IMR-90 (cell line): Measurements from ENCODE around the gene MICAL3. TPM values are rescaled to one million over a fixed set of nuclear protein-coding genes. Genes with fewer than 3 reads are reported as not detected.

Experiments
- ATAC-seq: fragments of 200-7000 bp; cut with Tn5 transposase; 2 replicates; pipeline ENCODE4 v1.9.1; 2020; ENCODE audit warnings: low read depth, mild to moderate bottlenecking, moderate library complexity
- BruUV-seq: library from RNA; stranded (reverse); fragments of 400-500 nt; replicated peaks from 2 replicates; lab custom pipeline; 2021; lab: Mats Ljungman, UMichigan
- CTCF ChIA-PET: fragments of 300-600 bp; formaldehyde crosslinking; extraction: SDS; loops from one replicate; lab custom pipeline; 2021; ENCODE audit warnings: antibody characterized with exemption; lab: Yijun Ruan, JAX
- POLR2A ChIA-PET: fragments of 300-600 bp; sonication (Branson Sonifier 250); formaldehyde crosslinking; loops from one replicate; lab custom pipeline; 2022; ENCODE audit warnings: antibody characterized with exemption; ENCODE audit not compliant: unreplicated experiment; lab: Charles Lee
- DNase-seq: peaks from one replicate; pipeline ENCODE4 v3.0.0; 2013
- H2AFZ ChIP-seq: replicated peaks from 2 replicates; pipeline ENCODE3; 2013; ENCODE audit warnings: low read length, mild to moderate bottlenecking; ENCODE audit not compliant: poor library complexity
- H2AK5ac ChIP-seq: 2 replicates; pipeline ENCODE4 v1.6.1; 2013; ENCODE audit warnings: low read depth, low read length, inconsistent platforms
- H2AK9ac ChIP-seq: replicated peaks from 2 replicates; pipeline ENCODE3; 2013; ENCODE audit warnings: mild to moderate bottlenecking, low read depth, low read length, moderate library complexity; ENCODE audit not compliant: poor library complexity
- H2BK120ac ChIP-seq: 2 replicates; pipeline ENCODE4 v1.6.1; 2013; ENCODE audit warnings: low read depth, low read length, inconsistent platforms
- H2BK15ac ChIP-seq: 3 replicates; pipeline ENCODE4 v1.6.1; 2013; ENCODE audit warnings: low read depth, low read length, inconsistent platforms
- H2BK20ac ChIP-seq: 2 replicates; pipeline ENCODE4 v1.6.1; 2013; ENCODE audit warnings: low read depth, mild to moderate bottlenecking, inconsistent platforms, low read length, moderate library complexity
- H2BK5ac ChIP-seq: 2 replicates; pipeline ENCODE4 v1.6.1; 2013; ENCODE audit warnings: mild to moderate bottlenecking, low read depth, low read length, inconsistent platforms; ENCODE audit not compliant: poor library complexity, severe bottlenecking
- H3K14ac ChIP-seq: replicated peaks from 2 replicates; pipeline ENCODE4 v1.6.1; 2013; ENCODE audit warnings: low read depth, low read length, inconsistent platforms
- H3K18ac ChIP-seq: 2 replicates; pipeline ENCODE4 v1.6.1; 2013; ENCODE audit warnings: low read depth, low read length, control low read depth
- H3K23ac ChIP-seq: 2 replicates; pipeline ENCODE4 v1.6.1; 2013; ENCODE audit warnings: low read depth, low read length, inconsistent platforms
- H3K27ac ChIP-seq: 2 replicates; pipeline ENCODE4 v1.5.1; 2013; ENCODE audit warnings: mild to moderate bottlenecking, control low read depth, low read length; ENCODE audit not compliant: insufficient read depth
- H3K27me3 ChIP-seq: 2 replicates; pipeline ENCODE4 v1.6.1; 2013; ENCODE audit warnings: low read length; ENCODE audit not compliant: control insufficient read depth, insufficient read depth
- H3K36me3 ChIP-seq: 2 replicates; pipeline ENCODE4 v1.6.1; 2013; ENCODE audit warnings: low read length, mixed read lengths; ENCODE audit not compliant: control insufficient read depth, insufficient read depth
- H3K4ac ChIP-seq: 2 replicates; pipeline ENCODE4 v1.6.1; 2013; ENCODE audit warnings: low read depth, low read length, inconsistent platforms
- H3K4me1 ChIP-seq: 2 replicates; pipeline ENCODE4 v1.6.1; 2013; ENCODE audit warnings: low read length, mixed read lengths; ENCODE audit not compliant: control insufficient read depth, insufficient read depth
- H3K4me2 ChIP-seq: 2 replicates; pipeline ENCODE4 v1.6.1; 2013; ENCODE audit warnings: low read depth, mild to moderate bottlenecking, control low read depth, low read length, moderate library complexity
- H3K4me3 ChIP-seq: 2 replicates; pipeline ENCODE4 v1.5.1; 2013; ENCODE audit warnings: low read depth, mild to moderate bottlenecking, control low read depth, low read length, moderate library complexity; ENCODE audit not compliant: insufficient read depth
- H3K56ac ChIP-seq: 2 replicates; pipeline ENCODE4 v1.6.1; 2013; ENCODE audit warnings: low read length, inconsistent platforms; ENCODE audit not compliant: insufficient read depth; ENCODE audit errors: extremely low read depth
- H3K79me1 ChIP-seq, 2 experiments: 2 replicates each; pipeline ENCODE4 v1.6.1; 2013; ENCODE audit warnings: low read length in 2 of 2, inconsistent platforms in 1 of 2, low read depth in 1 of 2
- H3K9ac ChIP-seq: 2 replicates; pipeline ENCODE4 v1.6.1; 2013; ENCODE audit warnings: low read depth, low read length, control low read depth
- H3K9me1 ChIP-seq: 2 replicates; pipeline ENCODE4 v1.6.1; 2013; ENCODE audit warnings: low read length, inconsistent platforms; ENCODE audit not compliant: insufficient read depth
- H3K9me3 ChIP-seq: 2 replicates; pipeline ENCODE4 v1.6.1; 2013; ENCODE audit warnings: low read length; ENCODE audit not compliant: control insufficient read depth, insufficient read depth
- H4K20me1 ChIP-seq: 2 replicates; pipeline ENCODE4 v1.6.1; 2013; ENCODE audit warnings: low read length, inconsistent platforms; ENCODE audit not compliant: insufficient read depth
- H4K5ac ChIP-seq: 2 replicates; pipeline ENCODE4 v1.6.1; 2013; ENCODE audit warnings: mild to moderate bottlenecking, low read depth, low read length, control low read depth
- H4K8ac ChIP-seq, 2 experiments: 2 replicates each; pipeline ENCODE4 v1.6.1; 2013; ENCODE audit warnings: low read depth in 2 of 2, low read length in 2 of 2, control low read depth in 1 of 2, inconsistent platforms in 1 of 2
- H4K91ac ChIP-seq: 2 replicates; pipeline ENCODE4 v1.6.1; 2013; ENCODE audit warnings: low read depth, low read length, inconsistent platforms; ENCODE audit not compliant: insufficient read depth
- BHLHE40 ChIP-seq: fragments of 150-350 bp; IDR thresholded peaks from 2 replicates; pipeline ENCODE4 v1.6.1; 2016; ENCODE audit warnings: mild to moderate bottlenecking, low read depth, low read length
- CEBPB ChIP-seq: IDR thresholded peaks from 2 replicates; pipeline ENCODE4 v1.6.1; 2012; ENCODE audit warnings: low read depth, low read length, improper control_type of control experiment
- CHD1 ChIP-seq: IDR thresholded peaks from 2 replicates; pipeline ENCODE4 v1.6.1; 2012; ENCODE audit warnings: low read depth, low read length, improper control_type of control experiment
- ELK1 ChIP-seq: fragments of 150-350 bp; IDR thresholded peaks from 2 replicates; pipeline ENCODE4 v1.6.1; 2016; ENCODE audit warnings: low read depth, mild to moderate bottlenecking, low read length, moderate library complexity, borderline replicate concordance
- FOS ChIP-seq: fragments of 150-350 bp; IDR thresholded peaks from 2 replicates; pipeline ENCODE4 v1.6.1; 2016; ENCODE audit warnings: low read depth, low read length
- MAFK ChIP-seq: IDR thresholded peaks from 2 replicates; pipeline ENCODE4 v1.6.1; 2012; ENCODE audit warnings: low read depth, low read length, improper control_type of control experiment
- MAZ ChIP-seq: IDR thresholded peaks from 2 replicates; pipeline ENCODE4 v1.6.1; 2012; ENCODE audit warnings: low read depth, mild to moderate bottlenecking, low read length, improper control_type of control experiment, moderate library complexity, borderline replicate concordance
- MXI1 ChIP-seq: IDR thresholded peaks from 2 replicates; pipeline ENCODE4 v1.6.1; 2012; ENCODE audit warnings: low read depth, mild to moderate bottlenecking, low read length, moderate library complexity, borderline replicate concordance
- NFE2L2 ChIP-seq: fragments of 150-350 bp; IDR thresholded peaks from 2 replicates; pipeline ENCODE4 v1.6.1; 2016; ENCODE audit warnings: low read depth, mild to moderate bottlenecking, low read length
- POLR2A ChIP-seq: IDR thresholded peaks from 2 replicates; pipeline ENCODE4 v1.6.1; 2012; ENCODE audit warnings: mild to moderate bottlenecking, low read depth, low read length
- RCOR1 ChIP-seq: IDR thresholded peaks from 2 replicates; pipeline ENCODE4 v1.6.1; 2012; ENCODE audit warnings: mild to moderate bottlenecking, low read length, improper control_type of control experiment; ENCODE audit not compliant: insufficient replicate concordance
- RFX5 ChIP-seq: IDR thresholded peaks from 2 replicates; pipeline ENCODE4 v1.8.0; 2012; ENCODE audit warnings: low read depth, mild to moderate bottlenecking, low read length, moderate library complexity
- SMC3 ChIP-seq: fragments of 150-350 bp; IDR thresholded peaks from 2 replicates; pipeline ENCODE4 v1.6.1; 2016; ENCODE audit warnings: low read depth, mild to moderate bottlenecking, antibody characterized with exemption, low read length, moderate library complexity
- USF2 ChIP-seq: fragments of 150-350 bp; IDR thresholded peaks from 2 replicates; pipeline ENCODE4 v1.6.1; 2017; ENCODE audit warnings: mild to moderate bottlenecking, antibody characterized with exemption, low read length, low read depth
- WGBS, 2 experiments: methylation state at CpG; one replicate each; pipeline versions ENCODE4 v1.1.5 to v1.1.7; 2013; ENCODE audit warnings: missing lambda C conversion rate in 2 of 2; ENCODE audit not compliant: insufficient read length in 1 of 2; ENCODE audit errors: extremely low coverage in 2 of 2; 5-methylcytosine and 5-hydroxymethylcytosine counted together
- dilution Hi-C: fragments of 300-500 bp; cut with HindIII; formaldehyde crosslinking; loops from one replicate; pipeline ENCODE4 v1.14.3; 2018; ENCODE audit warnings: low sequenced_read_pairs; ENCODE audit not compliant: unreplicated experiment
- in situ Hi-C: fragments of 300-500 bp; cut with MboI; formaldehyde crosslinking; loops from 3 replicates; pipeline ENCODE4 v1.14.3; 2019; ENCODE audit warnings: low sequenced_read_pairs, inconsistent platforms, mixed read lengths
- intact Hi-C: fragments of 100-400 bp; cut with micrococcal nuclease; formaldehyde crosslinking; loops from 2 replicates; pipeline ENCODE4 v1.10.0; 2022
- polyA plus RNA-seq, 3 experiments: library from polyadenylated mRNA; depleted of rRNA; stranded (reverse); fragments of >200 nt; gene quantifications; 2 replicates each; pipeline ENCODE4 v1.2.3, GENCODE V29; 2012; ENCODE audit warnings: low replicate concordance in 1 of 3
- total RNA-seq: library from RNA; depleted of rRNA; stranded (reverse); fragments of >200 nt; gene quantifications from 2 replicates; pipeline ENCODE4 v1.2.3, GENCODE V29; 2012

Gene MICAL3
- total and polyA plus RNA-seq, 2 of the 4 experiments (the other 2 are of a cell fraction) = 17.6 to 26.8 TPM

- Histone ChIP-seq H3K4me1 (no peaks in the 10 kb centered on the region), H3K9me1 (peaks cover 5% of the 10 kb centered on the region; the same call in 1 of the 2 replicates), H4K8ac (no peak overlapping the region), H2AFZ (no peak overlapping the region), H4K91ac (no peak overlapping the region), H3K27ac (no peak overlapping the region), H3K56ac (no peak overlapping the region), H3K27me3 (no peaks in the 10 kb centered on the region), H3K18ac (no peak overlapping the region), H3K4ac (no peak overlapping the region), H2AK9ac (no peak overlapping the region), H2AK5ac (no peak overlapping the region), H3K4me3 (no peak overlapping the region), H3K9me3 (no peaks in the 10 kb centered on the region), H3K9ac (no peak overlapping the region), H3K14ac (no peak overlapping the region), H3K23ac (no peak overlapping the region), H4K5ac (no peak overlapping the region), H2BK5ac (no peak overlapping the region), H2BK20ac (no peak overlapping the region), H4K20me1 (no peaks in the 10 kb centered on the region), H2BK15ac (no peak overlapping the region), H3K79me1 (no peaks in the 10 kb centered on the region), H3K36me3 (peaks cover 23% of the 10 kb centered on the region), H3K4me2 (no peak overlapping the region), H2BK120ac (no peak overlapping the region)
- WGBS, 2 experiments = 95% methylated on average over 14 of the region's 16 CpGs; no CpG with 5 or more reads in 1 of the 2 experiments
- in situ Hi-C loops = no loop called here
- DNase-seq = no peak
- ChIA-PET CTCF (no interaction called here), POLR2A (no interaction called here)
- TF ChIP-seq POLR2A = no peak
- TF ChIP-seq RCOR1 = no peak
- no peak for TF ChIP-seq ELK1
- TF ChIP-seq CHD1 = no peak
- no peak for TF ChIP-seq SMC3
- TF ChIP-seq FOS = no peak
- TF ChIP-seq BHLHE40 = no peak
- TF ChIP-seq USF2 = no peak
- no peak for TF ChIP-seq NFE2L2
- no peak for TF ChIP-seq MAZ
- no peak for TF ChIP-seq CEBPB
- TF ChIP-seq MAFK = no peak
- no peak for TF ChIP-seq RFX5
- TF ChIP-seq MXI1 = no peak
- intact Hi-C loops = no loop called here
- BruUV-seq = no TSS peak
- dilution Hi-C loops = no loop called here
- no peak for ATAC-seq
Measured at GRCh38 chr22:17841836-17842235, 182.5 kb downstream of the MICAL3 start.
